Retina (tissue), 1 donor: Measurements from ENCODE around the gene USP46.

Source experiments
- DNase-seq: peaks from one replicate; pipeline ENCODE4 v3.0.0-alpha.2; 2016

The USP46 gene

GRCh38 chr4:52617336-52618020, 41.6 kb downstream of the USP46 start:
- peak; percentile 37 for DNase-seq

GRCh38 chr4:52614241-52614640, 44.9 kb downstream of the USP46 start:
- no peak for DNase-seq

- no peak for DNase-seq
Observed at GRCh38 chr4:52612341-52612740, 46.8 kb downstream of the USP46 start.

GRCh38 chr4:52611030-52611555, 48.0 kb downstream of the USP46 start:
- no peak for DNase-seq

- no peak for DNase-seq
Observed at GRCh38 chr4:52606726-52607125, 52.4 kb downstream of the USP46 start.

GRCh38 chr4:52606040-52606439, 53.1 kb downstream of the USP46 start:
- no peak for DNase-seq

GRCh38 chr4:52604215-52604614, 54.9 kb downstream of the USP46 start:
- DNase-seq, result no peak

- no peak for DNase-seq
Observed at GRCh38 chr4:52600275-52600674, 58.8 kb downstream of the USP46 start.

- DNase-seq, result no peak
Observed at GRCh38 chr4:52595001-52595400, 64.1 kb downstream of the USP46 start.

- DNase-seq, result no peak
Observed at GRCh38 chr4:52592287-52592686, 66.8 kb downstream of the USP46 start.

GRCh38 chr4:52588771-52589591, 70.1 kb downstream of the USP46 start:
- DNase-seq, result no peak

GRCh38 chr4:52588097-52588496, 71.0 kb downstream of the USP46 start:
- DNase-seq, result peak; percentile 48

GRCh38 chr4:52586069-52586468, 73.0 kb downstream of the USP46 start:
- DNase-seq, result no peak

- no peak for DNase-seq
Observed at GRCh38 chr4:52585379-52585778, 73.7 kb downstream of the USP46 start.

- no peak for DNase-seq
Observed at GRCh38 chr4:52579602-52580272, 79.4 kb downstream of the USP46 start.

- no peak for DNase-seq
Observed at GRCh38 chr4:52578951-52579350, 80.2 kb downstream of the USP46 start.

- DNase-seq, result no peak
Observed at GRCh38 chr4:52577624-52577962, 81.5 kb downstream of the USP46 start.

GRCh38 chr4:52576961-52577623, 82.0 kb downstream of the USP46 start:
- DNase-seq, result no peak

GRCh38 chr4:52576326-52576725, 82.8 kb downstream of the USP46 start:
- DNase-seq, result no peak

- DNase-seq, result no peak
Observed at GRCh38 chr4:52575406-52575805, 83.7 kb downstream of the USP46 start.

GRCh38 chr4:52574036-52574435, 85.1 kb downstream of the USP46 start:
- no peak for DNase-seq

GRCh38 chr4:52573551-52573950, 85.5 kb downstream of the USP46 start:
- no peak for DNase-seq

- no peak for DNase-seq
Observed at GRCh38 chr4:52572936-52573485, 86.1 kb downstream of the USP46 start.
